RWPE2 (cell line): ENCODE data around the gene CRELD1.

Source experiments
- ATAC-seq: fragments of 200-7000 bp; cut with Tn5 transposase; 3 replicates; pipeline ENCODE4 v1.9.1; 2021; ENCODE audit warnings: low read depth
- DNase-seq: peaks from one replicate; pipeline ENCODE4 v3.0.0-alpha.2; 2020; ENCODE audit warnings: low spot score
- H3K27ac ChIP-seq: fragments of 450-650 bp; 2 replicates; pipeline ENCODE4 v1.5.1; 2017; ENCODE audit warnings: mild to moderate bottlenecking; ENCODE audit not compliant: poor library complexity, severe bottlenecking
- H3K27me3 ChIP-seq: fragments of 250-450 bp; sonication (Bioruptor Pico); 2 replicates; pipeline ENCODE4 v1.5.1; 2021; ENCODE audit warnings: mild to moderate bottlenecking, moderate library complexity; ENCODE audit not compliant: insufficient read depth, poor library complexity, severe bottlenecking
- H3K36me3 ChIP-seq: fragments of 250-450 bp; sonication (Bioruptor Pico); 2 replicates; pipeline ENCODE4 v1.5.1; 2020; ENCODE audit warnings: low read depth, mild to moderate bottlenecking, moderate library complexity
- H3K4me1 ChIP-seq: fragments of 250-450 bp; sonication (Bioruptor Pico); 2 replicates; pipeline ENCODE4 v1.5.1; 2021; ENCODE audit warnings: mild to moderate bottlenecking, moderate library complexity; ENCODE audit not compliant: insufficient read depth, poor library complexity, severe bottlenecking
- H3K4me3 ChIP-seq: fragments of 250-450 bp; sonication (Bioruptor Pico); 2 replicates; pipeline ENCODE4 v1.5.1; 2021; ENCODE audit warnings: mild to moderate bottlenecking, moderate library complexity; ENCODE audit not compliant: severe bottlenecking
- H3K9me3 ChIP-seq: fragments of 250-450 bp; sonication (Bioruptor Pico); 2 replicates; pipeline ENCODE4 v1.5.1; 2021; ENCODE audit warnings: mild to moderate bottlenecking, moderate library complexity; ENCODE audit not compliant: severe bottlenecking
- TF ChIP-seq, protein P1 (sequence below): fragments of 450-650 bp; IDR thresholded peaks from one replicate; pipeline ENCODE4 v1.5.1; 2017; ENCODE audit warnings: mild to moderate bottlenecking, moderate library complexity; ENCODE audit not compliant: poor library complexity, severe bottlenecking

The CRELD1 gene

DNA sequence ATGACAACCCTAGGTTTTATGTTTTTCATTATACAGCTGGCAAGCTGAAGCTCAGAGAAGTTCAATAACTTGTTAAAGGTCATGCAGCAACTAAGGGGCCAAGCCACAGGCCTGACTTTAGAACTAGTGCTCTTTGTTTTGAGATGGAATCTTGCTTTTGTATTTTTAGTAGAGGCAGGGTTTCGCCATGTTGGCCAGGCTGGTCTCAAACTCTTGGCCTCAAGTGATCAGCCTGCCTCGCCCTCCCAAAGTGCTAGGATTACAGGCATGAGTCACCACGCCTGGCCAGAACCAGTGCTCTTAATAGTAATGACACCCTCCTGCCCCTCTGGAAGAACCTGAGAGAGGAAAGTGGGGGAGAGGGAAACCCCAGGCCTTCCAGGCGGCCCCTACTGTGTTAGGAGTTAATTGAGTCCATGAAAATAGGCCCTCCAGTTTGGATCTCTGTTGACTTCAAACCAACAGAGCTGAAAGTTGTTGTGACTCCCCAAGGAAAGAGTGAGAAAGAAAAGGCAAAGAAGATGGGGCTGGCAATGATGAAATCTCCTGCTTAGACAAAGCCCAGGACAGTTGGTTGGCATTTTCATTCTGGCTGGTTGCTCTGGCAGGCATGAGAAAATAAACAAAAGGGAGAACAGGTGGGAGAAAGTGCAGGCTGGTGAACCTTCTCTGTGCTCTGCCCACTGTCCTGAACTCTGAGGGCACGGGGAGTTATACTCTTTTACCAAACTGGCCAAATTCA, 22.1 kb downstream of the CRELD1 start:
- Histone ChIP-seq H3K36me3 (no peaks in the 10 kb centered on the region), H3K4me1 (peaks cover 10% of the 10 kb centered on the region), H3K9me3 (no peaks in the 10 kb centered on the region), H3K27ac (no peak overlapping the region), H3K27me3 (no peaks in the 10 kb centered on the region), H3K4me3 (no peak overlapping the region)
- TF ChIP-seq, protein P1, sequence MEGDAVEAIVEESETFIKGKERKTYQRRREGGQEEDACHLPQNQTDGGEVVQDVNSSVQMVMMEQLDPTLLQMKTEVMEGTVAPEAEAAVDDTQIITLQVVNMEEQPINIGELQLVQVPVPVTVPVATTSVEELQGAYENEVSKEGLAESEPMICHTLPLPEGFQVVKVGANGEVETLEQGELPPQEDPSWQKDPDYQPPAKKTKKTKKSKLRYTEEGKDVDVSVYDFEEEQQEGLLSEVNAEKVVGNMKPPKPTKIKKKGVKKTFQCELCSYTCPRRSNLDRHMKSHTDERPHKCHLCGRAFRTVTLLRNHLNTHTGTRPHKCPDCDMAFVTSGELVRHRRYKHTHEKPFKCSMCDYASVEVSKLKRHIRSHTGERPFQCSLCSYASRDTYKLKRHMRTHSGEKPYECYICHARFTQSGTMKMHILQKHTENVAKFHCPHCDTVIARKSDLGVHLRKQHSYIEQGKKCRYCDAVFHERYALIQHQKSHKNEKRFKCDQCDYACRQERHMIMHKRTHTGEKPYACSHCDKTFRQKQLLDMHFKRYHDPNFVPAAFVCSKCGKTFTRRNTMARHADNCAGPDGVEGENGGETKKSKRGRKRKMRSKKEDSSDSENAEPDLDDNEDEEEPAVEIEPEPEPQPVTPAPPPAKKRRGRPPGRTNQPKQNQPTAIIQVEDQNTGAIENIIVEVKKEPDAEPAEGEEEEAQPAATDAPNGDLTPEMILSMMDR: no peak
- DNase-seq: no peak
- ATAC-seq: no peak

DNA sequence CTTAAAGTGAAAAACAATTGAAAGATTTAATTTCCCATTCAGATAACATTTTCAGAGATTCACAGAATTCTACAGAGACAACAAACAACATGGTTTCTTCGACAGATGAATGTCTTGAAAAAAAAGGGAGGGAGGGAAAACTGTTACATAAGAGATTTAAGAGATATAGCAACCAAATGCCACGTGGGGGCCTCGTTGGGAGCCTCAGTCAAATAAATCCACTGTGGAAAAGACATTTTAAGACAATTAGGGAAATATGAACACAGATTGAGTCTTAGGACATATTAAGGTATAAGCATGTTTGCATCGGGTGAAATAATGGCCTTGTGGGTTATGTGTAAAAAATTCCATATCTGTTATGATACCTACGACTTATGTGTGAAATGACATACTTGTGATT, 23.6 kb downstream of the CRELD1 start:
- no peaks in the 10 kb centered on the region for H3K9me3 ChIP-seq
- ATAC-seq (no peak), DNase-seq (no peak)
- H3K27ac ChIP-seq: no peak overlapping the region
- H3K36me3 ChIP-seq: no peaks in the 10 kb centered on the region; the same call in 1 of the 2 replicates
- no peaks in the 10 kb centered on the region for H3K27me3 ChIP-seq
- TF ChIP-seq, protein P1: peak; percentile 25
- H3K4me1 ChIP-seq: peaks cover 10% of the 10 kb centered on the region
- no peak overlapping the region for H3K4me3 ChIP-seq

DNA sequence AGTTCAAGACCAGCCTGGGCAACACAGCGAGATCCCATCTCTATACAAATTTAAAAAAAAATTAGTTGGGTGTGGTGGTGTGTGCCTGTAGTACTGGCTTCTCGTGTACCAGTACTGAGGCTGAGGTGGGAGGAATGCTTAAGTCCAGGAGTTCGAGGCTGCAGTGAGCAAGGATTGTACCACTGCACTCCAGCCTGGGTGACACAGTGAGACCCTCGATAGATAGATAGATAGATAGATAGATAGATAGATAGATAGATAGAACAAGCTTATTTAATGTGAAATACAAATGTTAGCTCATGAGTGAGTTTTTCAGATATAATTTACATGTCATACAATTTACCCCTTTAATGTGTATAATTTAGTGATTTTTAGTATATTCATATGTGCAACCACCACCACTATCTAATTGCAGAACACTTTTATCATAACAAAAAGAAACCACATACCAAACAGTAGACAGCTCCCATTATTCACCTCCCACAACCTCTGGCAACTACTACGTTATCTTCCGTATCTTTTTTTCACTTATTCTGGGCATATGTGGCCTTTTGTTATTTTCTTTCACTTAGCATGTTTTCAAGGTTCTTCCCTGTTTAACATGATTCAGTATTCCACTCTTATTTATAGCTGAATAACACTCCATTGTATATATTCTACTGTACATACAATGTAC, 31.7 kb downstream of the CRELD1 start:
- Histone ChIP-seq H3K27me3 (no peaks in the 10 kb centered on the region), H3K27ac (no peak overlapping the region), H3K36me3 (peaks cover 40% of the 10 kb centered on the region), H3K9me3 (no peaks in the 10 kb centered on the region), H3K4me1 (peaks cover 8% of the 10 kb centered on the region), H3K4me3 (no peak overlapping the region)
- ATAC-seq (no peak), DNase-seq (no peak)
- TF ChIP-seq, protein P1: no peak

DNA sequence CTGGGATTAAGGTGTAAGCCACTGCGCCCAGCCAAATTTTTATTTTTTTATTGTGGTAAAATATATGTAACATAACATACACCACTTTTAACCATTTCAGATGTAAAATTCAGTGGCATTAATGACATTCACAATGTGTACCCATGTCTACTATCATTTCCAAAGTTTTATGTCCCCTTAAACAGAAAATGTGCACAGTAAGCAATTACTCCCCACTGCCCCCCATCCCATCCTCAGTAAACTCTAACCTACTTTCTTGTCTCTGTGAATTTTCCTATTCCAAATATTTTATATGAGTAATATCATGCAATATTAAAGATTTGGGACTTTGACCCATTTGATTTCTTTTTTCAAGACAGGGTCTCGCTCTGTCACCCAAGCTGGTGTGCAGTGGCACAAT, 33.2 kb downstream of the CRELD1 start:
- DNase-seq (no peak), ATAC-seq (no peak)
- Histone ChIP-seq H3K4me1 (peaks cover 20% of the 10 kb centered on the region), H3K9me3 (no peaks in the 10 kb centered on the region), H3K27me3 (no peaks in the 10 kb centered on the region), H3K27ac (no peak overlapping the region), H3K4me3 (no peak overlapping the region), H3K36me3 (peaks cover 55% of the 10 kb centered on the region)
- TF ChIP-seq, protein P1: no peak

DNA sequence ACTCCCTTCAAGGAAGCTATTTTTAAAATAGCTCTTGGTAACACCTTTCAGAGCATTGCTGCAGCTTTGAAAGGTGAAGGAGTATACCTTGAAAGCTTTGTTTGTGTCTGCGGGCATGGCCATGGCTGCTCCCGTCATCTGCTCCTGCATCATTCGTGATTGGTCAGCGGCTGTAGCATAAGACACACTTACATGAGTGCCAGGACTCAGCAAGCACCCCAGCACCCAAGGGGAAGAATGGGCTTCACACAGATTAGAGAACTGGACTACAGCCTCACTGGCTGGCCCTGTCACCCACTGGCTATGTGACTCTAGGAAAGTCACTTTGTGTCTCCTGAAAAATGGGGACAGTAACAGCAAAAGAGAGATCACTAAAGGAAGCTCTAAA, 36.0 kb downstream of the CRELD1 start:
- Histone ChIP-seq H3K4me3 (no peak overlapping the region), H3K36me3 (peaks cover 57% of the 10 kb centered on the region), H3K27me3 (no peaks in the 10 kb centered on the region), H3K4me1 (peaks cover 20% of the 10 kb centered on the region), H3K9me3 (no peaks in the 10 kb centered on the region), H3K27ac (peak overlapping the region; percentile 60)
- no peak for ATAC-seq
- no peak for DNase-seq
- TF ChIP-seq, protein P1: no peak
